Prostate gland (tissue), 2 donors: ENCODE data around the gene COMT. TPM values are rescaled to one million over a fixed set of nuclear protein-coding genes. Genes with fewer than 3 reads are reported as not detected.

Source experiments
- DNase-seq: peaks from one replicate; pipeline ENCODE4 v3.0.0-alpha.2; 2019; ENCODE audit warnings: low spot score
- H3K27ac ChIP-seq, 2 donors: fragments of 200-600 bp; sonication (generic); 2 replicates each; pipeline ENCODE4 v1.5.1; 2017 to 2019
- H3K27me3 ChIP-seq: fragments of 200-600 bp; sonication (generic); replicated peaks from 2 replicates; pipeline ENCODE4 v1.5.1; 2019; ENCODE audit not compliant: insufficient read depth
- H3K36me3 ChIP-seq, 2 donors: fragments of 200-600 bp; sonication (generic); 1 replicate in 1 of 2; 2 replicates in 1 of 2; pipeline versions ENCODE4 v1.5.1 to v1.8.1; 2017 to 2019
- H3K4me1 ChIP-seq: fragments of 200-600 bp; sonication (generic); replicated peaks from 2 replicates; pipeline ENCODE4 v1.5.1; 2019
- H3K4me3 ChIP-seq, 2 donors: fragments of 200-600 bp; sonication (generic); 2 replicates each; pipeline ENCODE4 v1.5.1; 2017 to 2019
- H3K9me3 ChIP-seq: fragments of 200-600 bp; sonication (generic); 2 replicates; pipeline ENCODE4 v1.5.1; 2017
- POLR2A ChIP-seq: fragments of 450-650 bp; IDR thresholded peaks from one replicate; pipeline ENCODE4 v1.6.1; 2016; ENCODE audit warnings: antibody characterized with exemption, mild to moderate bottlenecking
- POLR2AphosphoS5 ChIP-seq: sonication (generic); formaldehyde crosslinking; IDR thresholded peaks from one replicate; pipeline ENCODE4 v1.6.1; 2017; ENCODE audit warnings: antibody characterized with exemption
- WGBS: methylation state at CpG from one replicate; pipeline ENCODE4 v1.1.5; 2018; 5-methylcytosine and 5-hydroxymethylcytosine counted together
- intact Hi-C: fragments of 100-400 bp; cut with DNase I; formaldehyde crosslinking; loops from one replicate; pipeline ENCODE4 v1.14.2; 2022
- total RNA-seq, 2 donors: library from RNA; depleted of rRNA; stranded (reverse); fragments of >200 nt; gene quantifications; one replicate each; pipeline ENCODE4 v1.1.0, GENCODE V29; 2016
- TF ChIP-seq, protein P1 (sequence below), 4 experiments: fragments of 200-600 bp in 2 of 4; fragments of 450-650 bp in 2 of 4; sonication (generic) in 2 of 4; IDR thresholded peaks; 1 replicate in 3 of 4; 2 replicates in 1 of 4; pipeline ENCODE4 v1.5.1; 2016 to 2019; ENCODE audit warnings: antibody characterized with exemption in 4 of 4, mild to moderate bottlenecking in 2 of 4, moderate library complexity in 2 of 4

Gene COMT
- total RNA-seq, 2 donors from 2014 or later, result 456 to 513 TPM

DNA sequence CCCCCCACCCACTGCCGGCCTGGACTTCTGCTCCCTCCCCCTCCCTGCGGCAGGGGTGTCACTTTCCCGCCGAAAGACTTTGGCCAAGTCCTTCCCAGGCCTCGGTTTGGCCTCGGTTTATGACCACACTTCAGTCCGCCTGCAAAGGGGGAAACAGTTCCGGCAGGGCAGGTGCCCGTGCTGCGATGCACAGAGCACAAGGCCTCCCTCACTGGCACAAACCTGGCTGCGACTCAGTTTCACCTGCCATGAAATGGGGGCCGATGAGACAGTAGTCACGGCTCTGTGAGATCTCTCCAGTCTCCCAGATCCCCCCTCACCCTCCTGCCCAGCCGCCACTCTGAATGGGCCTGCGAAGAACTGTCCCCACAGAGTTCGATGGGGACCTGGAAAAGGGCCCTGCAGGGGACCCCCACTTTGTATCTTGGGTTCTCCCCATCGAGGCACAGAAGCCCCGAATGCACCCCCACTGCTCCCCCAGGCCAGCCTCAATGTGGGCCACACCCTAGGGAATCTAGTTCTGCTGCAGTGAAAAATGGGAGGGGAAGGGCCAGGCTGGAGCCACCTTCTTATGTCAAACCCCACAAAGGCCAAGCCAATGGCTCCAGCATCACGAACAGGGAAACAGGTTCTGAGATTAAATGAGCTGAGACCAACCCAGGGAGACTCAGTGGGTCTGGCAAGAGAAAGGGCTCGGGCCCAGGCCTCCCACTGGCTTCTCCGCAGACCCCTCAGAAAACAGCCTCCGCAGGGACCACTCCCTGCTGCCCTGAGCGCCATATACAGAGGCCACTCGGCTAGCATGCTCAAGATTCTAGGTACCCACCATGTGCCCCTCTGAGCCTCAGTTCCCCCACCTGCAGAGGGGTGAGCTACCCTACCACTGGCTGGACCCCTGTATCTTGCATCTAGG lies 46.1 kb downstream of the COMT start:
- intact Hi-C loops, result no loop called here
- H3K36me3 ChIP-seq, result no peaks in the 10 kb centered on the region
- H3K4me3 ChIP-seq, result peak overlapping the region in 1 of 2 donors; percentile 72
- no peak for DNase-seq
- peak overlapping the region; percentile 20 to 79 for H3K27ac ChIP-seq
- H3K4me1 ChIP-seq, result peaks cover 4% of the 10 kb centered on the region
- 68% methylated on average over 19 of the region's 24 CpGs for WGBS
- TF ChIP-seq POLR2A, result no peak
- TF ChIP-seq POLR2AphosphoS5, result no peak
- TF ChIP-seq, protein P1, sequence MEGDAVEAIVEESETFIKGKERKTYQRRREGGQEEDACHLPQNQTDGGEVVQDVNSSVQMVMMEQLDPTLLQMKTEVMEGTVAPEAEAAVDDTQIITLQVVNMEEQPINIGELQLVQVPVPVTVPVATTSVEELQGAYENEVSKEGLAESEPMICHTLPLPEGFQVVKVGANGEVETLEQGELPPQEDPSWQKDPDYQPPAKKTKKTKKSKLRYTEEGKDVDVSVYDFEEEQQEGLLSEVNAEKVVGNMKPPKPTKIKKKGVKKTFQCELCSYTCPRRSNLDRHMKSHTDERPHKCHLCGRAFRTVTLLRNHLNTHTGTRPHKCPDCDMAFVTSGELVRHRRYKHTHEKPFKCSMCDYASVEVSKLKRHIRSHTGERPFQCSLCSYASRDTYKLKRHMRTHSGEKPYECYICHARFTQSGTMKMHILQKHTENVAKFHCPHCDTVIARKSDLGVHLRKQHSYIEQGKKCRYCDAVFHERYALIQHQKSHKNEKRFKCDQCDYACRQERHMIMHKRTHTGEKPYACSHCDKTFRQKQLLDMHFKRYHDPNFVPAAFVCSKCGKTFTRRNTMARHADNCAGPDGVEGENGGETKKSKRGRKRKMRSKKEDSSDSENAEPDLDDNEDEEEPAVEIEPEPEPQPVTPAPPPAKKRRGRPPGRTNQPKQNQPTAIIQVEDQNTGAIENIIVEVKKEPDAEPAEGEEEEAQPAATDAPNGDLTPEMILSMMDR (IDR thresholded peaks at IDR 0.05), result no peak
- H3K9me3 ChIP-seq, result no peaks in the 10 kb centered on the region
- H3K27me3 ChIP-seq, result no peaks in the 10 kb centered on the region

DNA sequence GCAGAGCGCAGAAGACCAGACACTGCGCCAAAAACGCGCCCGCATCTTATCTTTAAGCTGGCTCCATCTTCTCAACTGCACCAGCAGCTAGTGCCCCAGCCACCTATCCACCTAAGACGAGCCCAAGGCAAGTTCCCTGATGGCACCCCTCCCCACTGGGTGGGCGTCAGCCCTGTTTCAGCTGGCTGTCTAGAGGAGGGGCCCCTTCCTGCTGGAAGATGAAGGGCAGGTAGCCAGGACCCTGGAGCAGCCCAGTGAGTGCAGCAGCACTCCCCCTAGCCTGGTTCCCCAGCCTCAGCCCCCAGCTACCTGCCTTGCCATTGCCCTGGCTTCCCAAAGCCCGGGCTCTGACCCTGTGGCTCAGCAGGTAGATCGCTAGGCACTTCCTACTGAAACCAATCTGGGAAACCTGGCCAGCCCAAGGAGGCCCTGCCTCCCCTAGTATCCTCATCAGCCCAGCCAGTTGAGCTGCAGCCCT lies 46.8 kb downstream of the COMT start:
- no peak overlapping the region for H3K4me3 ChIP-seq
- no peak overlapping the region for H3K27ac ChIP-seq
- no peaks in the 10 kb centered on the region for H3K36me3 ChIP-seq
- H3K27me3 ChIP-seq, result no peaks in the 10 kb centered on the region
- no peaks in the 10 kb centered on the region for H3K9me3 ChIP-seq
- peaks cover 4% of the 10 kb centered on the region for H3K4me1 ChIP-seq
- 95% methylated on average over 9 of the region's 9 CpGs for WGBS
- DNase-seq, result no peak
- intact Hi-C loops, result no loop called here
- TF ChIP-seq, protein P1 (IDR thresholded peaks at IDR 0.05), result no peak
- TF ChIP-seq POLR2A, result no peak
- no peak for TF ChIP-seq POLR2AphosphoS5

DNA sequence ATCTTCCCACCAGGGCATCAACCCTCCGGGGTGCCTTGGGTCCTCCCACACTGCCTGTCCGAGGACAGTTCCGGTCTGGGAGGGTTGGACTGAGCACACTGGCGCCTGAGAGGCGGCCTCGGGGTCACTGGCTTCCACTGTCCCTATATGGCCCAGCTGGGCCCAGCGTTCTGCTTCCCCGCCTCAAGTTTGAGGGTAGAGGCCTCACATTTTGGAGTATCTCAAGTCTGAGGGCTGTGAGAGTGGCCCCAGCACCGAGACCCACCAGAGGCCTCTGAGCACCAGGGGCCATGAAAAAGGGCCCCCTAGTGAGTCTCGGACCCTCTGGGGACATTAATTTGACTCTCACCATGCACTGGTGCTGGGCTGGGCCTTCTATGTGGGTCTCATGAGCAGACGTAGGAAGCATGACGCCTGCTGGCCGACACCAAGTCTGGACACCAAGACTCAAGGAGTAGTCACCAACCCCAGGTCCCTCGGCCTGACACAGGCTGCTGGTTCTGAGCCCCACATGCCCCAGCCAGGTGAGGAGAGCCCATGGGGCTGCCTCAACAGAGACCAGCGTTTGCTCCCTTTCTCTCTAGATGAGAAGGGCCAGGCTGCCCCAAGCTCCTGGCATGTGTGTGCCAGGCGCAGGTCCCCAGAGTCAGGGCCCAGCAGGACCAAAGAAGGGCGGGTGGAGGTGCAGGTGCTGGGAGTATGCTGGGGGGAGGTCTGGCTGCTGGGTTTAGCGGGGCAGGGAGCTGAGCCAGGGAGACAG lies 47.6 kb downstream of the COMT start:
- Histone ChIP-seq H3K27ac (no peak overlapping the region), H3K9me3 (no peaks in the 10 kb centered on the region), H3K4me1 (peaks cover 4% of the 10 kb centered on the region), H3K36me3 (no peaks in the 10 kb centered on the region), H3K27me3 (no peaks in the 10 kb centered on the region), H3K4me3 (no peak overlapping the region)
- TF ChIP-seq, protein P1 (IDR thresholded peaks at IDR 0.05), result no peak
- TF ChIP-seq POLR2A (no peak), POLR2AphosphoS5 (no peak)
- 90% methylated on average over 17 of the region's 18 CpGs for WGBS
- intact Hi-C loops, result no loop called here
- DNase-seq, result no peak

DNA sequence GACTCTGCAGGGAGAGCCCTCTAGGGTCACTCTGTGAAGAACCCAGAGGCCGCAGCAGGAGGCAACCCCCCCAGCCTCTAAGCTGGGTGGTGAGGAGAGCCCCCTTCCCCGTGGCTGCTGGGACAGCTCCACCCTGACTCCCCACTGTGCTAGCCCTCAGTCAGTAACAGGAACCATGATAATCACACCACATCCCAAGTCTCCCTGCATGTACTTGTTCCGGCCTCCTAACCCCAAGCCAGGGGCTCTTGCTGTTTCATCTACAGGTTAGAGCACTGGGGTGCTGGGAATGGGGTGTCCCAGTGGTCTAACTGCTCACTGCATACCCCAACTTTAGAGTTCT lies 48.1 kb downstream of the COMT start:
- Histone ChIP-seq H3K36me3 (no peaks in the 10 kb centered on the region), H3K9me3 (no peaks in the 10 kb centered on the region), H3K4me1 (peaks cover 4% of the 10 kb centered on the region), H3K4me3 (no peak overlapping the region), H3K27ac (no peak overlapping the region), H3K27me3 (no peaks in the 10 kb centered on the region)
- 73% methylated on average over 3 of the region's 3 CpGs for WGBS
- no peak for DNase-seq
- TF ChIP-seq POLR2A, result no peak
- TF ChIP-seq, protein P1 (IDR thresholded peaks at IDR 0.05), result no peak
- no peak for TF ChIP-seq POLR2AphosphoS5
- intact Hi-C loops, result no loop called here
